Eye (tissue), 1 donor: ENCODE results near the gene MED25.

Source experiments
- DNase-seq: peaks from one replicate; pipeline ENCODE4 v3.0.0-alpha.2; 2015

MED25 gene

GRCh38 chr19:49845414-49845813, 27.3 kb downstream of the MED25 start:
- no peak for DNase-seq

- DNase-seq: no peak
These were observed 28.3 kb downstream of the MED25 start for GRCh38 chr19:49846408-49846807.

- DNase-seq: no peak
These were observed 29.9 kb downstream of the MED25 start for GRCh38 chr19:49847731-49848696.

- DNase-seq: no peak
These were observed 30.8 kb downstream of the MED25 start for GRCh38 chr19:49848938-49849337.

- no peak for DNase-seq
These were observed 31.5 kb downstream of the MED25 start for GRCh38 chr19:49849433-49850220.

GRCh38 chr19:49850221-49850486, 32.1 kb downstream of the MED25 start:
- DNase-seq: no peak

- DNase-seq: peak; percentile 97
These were observed 32.6 kb downstream of the MED25 start, which contains the start of gene PTOV1 for GRCh38 chr19:49850487-49851342. PTOV1 (plus strand) TSS chr19:49851159.

- peak; percentile 71 for DNase-seq
These were observed 33.6 kb downstream of the MED25 start for GRCh38 chr19:49851456-49852259.

- DNase-seq: no peak
These were observed 34.6 kb downstream of the MED25 start for GRCh38 chr19:49852631-49853126.

- DNase-seq: no peak
These were observed 35.8 kb downstream of the MED25 start for GRCh38 chr19:49853852-49854377.

- no peak for DNase-seq
These were observed 36.5 kb downstream of the MED25 start for GRCh38 chr19:49854378-49855263.

- no peak for DNase-seq
These were observed 37.2 kb downstream of the MED25 start for GRCh38 chr19:49855277-49855675.

GRCh38 chr19:49855676-49856573, 37.8 kb downstream of the MED25 start:
- no peak for DNase-seq

GRCh38 chr19:49856574-49857021, 38.5 kb downstream of the MED25 start:
- no peak for DNase-seq

GRCh38 chr19:49857061-49857837, 39.2 kb downstream of the MED25 start:
- no peak for DNase-seq

- DNase-seq: no peak
These were observed 39.7 kb downstream of the MED25 start for GRCh38 chr19:49857838-49858087.

- no peak for DNase-seq
These were observed 40.2 kb downstream of the MED25 start for GRCh38 chr19:49858088-49858985.
